PC-3 (cell line): ENCODE data around the gene AQP2. TPM values are rescaled to one million over a fixed set of nuclear protein-coding genes. Genes with fewer than 3 reads are reported as not detected.

Experiments
- ATAC-seq: fragments of 200-7000 bp; cut with Tn5 transposase; 2 replicates; pipeline ENCODE4 v1.9.1; 2020; ENCODE audit warnings: mild to moderate bottlenecking, moderate library complexity
- BruUV-seq: library from RNA; stranded (reverse); fragments of 400-500 nt; replicated peaks from 2 replicates; lab custom pipeline; 2021; lab: Mats Ljungman, UMichigan
- CTCF ChIA-PET: fragments of 300-600 bp; sonication (Branson Sonifier 250); formaldehyde crosslinking; loops from one replicate; lab custom pipeline; 2022; ENCODE audit warnings: antibody characterized with exemption; lab: Charles Lee
- POLR2A ChIA-PET: fragments of 300-600 bp; sonication (Branson Sonifier 250); formaldehyde crosslinking; loops from one replicate; lab custom pipeline; 2022; ENCODE audit warnings: antibody characterized with exemption; ENCODE audit not compliant: unreplicated experiment; lab: Charles Lee
- DNase-seq: peaks from one replicate; pipeline ENCODE4 v3.0.0-alpha.2; 2015
- H2AFZ ChIP-seq: fragments of 300-600 bp; sonication (generic); 2 replicates; pipeline ENCODE4 v1.6.0; 2016; ENCODE audit warnings: antibody characterized with exemption, low read length
- H3F3A ChIP-seq: fragments of 300-600 bp; sonication (generic); one replicate; pipeline ENCODE4 v1.6.0; 2017; ENCODE audit warnings: antibody characterized with exemption, low read length, control low read depth, mild to moderate bottlenecking; ENCODE audit not compliant: unreplicated experiment
- H3K27ac ChIP-seq: fragments of 300-600 bp; sonication (generic); 2 replicates; pipeline ENCODE4 v1.5.1; 2016; ENCODE audit warnings: mild to moderate bottlenecking, low read length
- H3K27me3 ChIP-seq: fragments of 300-600 bp; sonication (generic); 2 replicates; pipeline ENCODE4 v1.6.1; 2016; ENCODE audit warnings: low read length, mixed read lengths
- H3K36me3 ChIP-seq: fragments of 300-600 bp; sonication (generic); 2 replicates; pipeline ENCODE4 v1.6.1; 2016; ENCODE audit warnings: low read depth, mixed run types, low read length, mixed read lengths
- H3K4me1 ChIP-seq: fragments of 300-600 bp; sonication (generic); 2 replicates; pipeline ENCODE4 v1.5.1; 2016; ENCODE audit warnings: low read length; ENCODE audit not compliant: insufficient read depth
- H3K4me2 ChIP-seq: fragments of 300-600 bp; sonication (generic); 2 replicates; pipeline ENCODE4 v1.6.0; 2016; ENCODE audit warnings: low read length
- H3K4me3 ChIP-seq: fragments of 300-600 bp; sonication (generic); 2 replicates; pipeline ENCODE4 v1.5.1; 2016; ENCODE audit warnings: mild to moderate bottlenecking, low read length, mixed read lengths
- H3K79me2 ChIP-seq: fragments of 300-600 bp; sonication (generic); 2 replicates; pipeline ENCODE4 v1.6.1; 2017; ENCODE audit warnings: low read length, mixed read lengths
- H3K9ac ChIP-seq: fragments of 300-600 bp; sonication (generic); 2 replicates; pipeline ENCODE4 v1.6.0; 2016; ENCODE audit warnings: mild to moderate bottlenecking, low read length
- H3K9me2 ChIP-seq: fragments of 300-600 bp; sonication (generic); replicated peaks from 2 replicates; pipeline ENCODE4 v1.6.1; 2016; ENCODE audit warnings: mixed run types, low read length, mixed read lengths
- H3K9me3 ChIP-seq: fragments of 300-600 bp; sonication (generic); 2 replicates; pipeline ENCODE4 v1.6.1; 2016; ENCODE audit warnings: low read length, mixed read lengths
- H4K20me1 ChIP-seq: fragments of 300-600 bp; sonication (generic); 2 replicates; pipeline ENCODE4 v1.6.1; 2016; ENCODE audit warnings: low read length, mixed read lengths
- EZH2 ChIP-seq: fragments of 300-600 bp; sonication (generic); IDR thresholded peaks from one replicate; pipeline ENCODE4 v1.6.1; 2017; ENCODE audit warnings: antibody characterized with exemption, mild to moderate bottlenecking, low read length; ENCODE audit not compliant: unreplicated experiment
- EZH2phosphoT487 ChIP-seq: fragments of 300-600 bp; sonication (generic); IDR thresholded peaks from 2 replicates; pipeline ENCODE4 v1.6.1; 2018; ENCODE audit warnings: mild to moderate bottlenecking, antibody characterized with exemption, low read length, borderline replicate concordance
- intact Hi-C: fragments of 100-400 bp; cut with micrococcal nuclease; formaldehyde crosslinking; loops from 2 replicates; pipeline ENCODE4 v1.9.0; 2023
- total RNA-seq: library from RNA; depleted of rRNA; stranded (reverse); fragments of >200 nt; gene quantifications from 2 replicates; pipeline ENCODE4 v1.2.3, GENCODE V29; 2014
- TF ChIP-seq, protein P1 (sequence below): fragments of 300-600 bp; sonication (generic); conservative IDR thresholded peaks from 2 replicates; pipeline ENCODE4 v1.5.1; 2017; ENCODE audit warnings: antibody characterized with exemption, low read depth, mild to moderate bottlenecking, low read length

Gene AQP2
- total RNA-seq, 1 experiment from 2014 or later = not detected

DNA sequence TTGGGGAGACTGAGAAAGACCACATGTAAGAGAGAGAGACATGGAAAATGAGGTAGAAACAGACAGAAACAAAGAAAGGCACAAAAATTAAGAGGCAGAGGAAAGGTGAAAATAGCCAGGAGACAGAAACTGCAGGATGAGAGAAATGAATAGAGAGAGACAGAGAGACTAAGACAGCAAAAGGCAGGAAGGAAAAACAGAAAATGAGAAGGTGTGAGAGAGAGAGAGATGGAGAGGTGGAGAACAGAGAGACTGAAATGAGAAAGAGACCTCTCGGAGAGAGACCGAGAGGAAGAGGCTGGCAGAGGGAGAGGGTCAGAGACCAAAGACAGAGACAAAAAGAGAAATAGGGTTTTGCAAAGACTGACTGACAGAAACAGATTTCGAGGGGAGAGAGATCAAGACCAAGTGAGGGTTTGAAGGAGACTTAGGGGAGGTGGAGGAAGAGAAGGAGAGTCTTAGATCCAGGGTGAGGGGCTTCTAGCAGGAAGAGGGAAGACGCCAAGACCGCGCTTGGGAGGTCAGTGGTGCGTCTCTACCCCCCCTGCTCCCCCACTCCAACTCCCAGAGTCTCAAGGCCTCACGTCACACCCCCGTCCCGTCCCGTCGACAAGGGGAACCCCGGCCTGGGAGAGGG lies 10.1 kb downstream of the AQP2 start:
- Histone ChIP-seq H3K9me3 (no peaks in the 10 kb centered on the region), H2AFZ (peak overlapping the region; percentile 51; the same call in 1 of the 2 replicates), H3K79me2 (no peaks in the 10 kb centered on the region), H3K4me3 (no peak overlapping the region), H3K4me1 (peaks cover 28% of the 10 kb centered on the region), H3K27me3 (no peaks in the 10 kb centered on the region), H4K20me1 (no peaks in the 10 kb centered on the region), H3K36me3 (no peaks in the 10 kb centered on the region), H3K4me2 (peak overlapping the region; percentile 72), H3F3A (no peaks in the 10 kb centered on the region), H3K9me2 (no peaks in the 10 kb centered on the region), H3K27ac (no peak overlapping the region), H3K9ac (no peak overlapping the region)
- intact Hi-C loops = loop anchor here (10.0 kb wide), 2 partner anchors 96 to 186 kb away; no protein-coding TSS in a partner anchor
- TF ChIP-seq EZH2 (no peak), EZH2phosphoT487 (no peak)
- TF ChIP-seq, protein P1, sequence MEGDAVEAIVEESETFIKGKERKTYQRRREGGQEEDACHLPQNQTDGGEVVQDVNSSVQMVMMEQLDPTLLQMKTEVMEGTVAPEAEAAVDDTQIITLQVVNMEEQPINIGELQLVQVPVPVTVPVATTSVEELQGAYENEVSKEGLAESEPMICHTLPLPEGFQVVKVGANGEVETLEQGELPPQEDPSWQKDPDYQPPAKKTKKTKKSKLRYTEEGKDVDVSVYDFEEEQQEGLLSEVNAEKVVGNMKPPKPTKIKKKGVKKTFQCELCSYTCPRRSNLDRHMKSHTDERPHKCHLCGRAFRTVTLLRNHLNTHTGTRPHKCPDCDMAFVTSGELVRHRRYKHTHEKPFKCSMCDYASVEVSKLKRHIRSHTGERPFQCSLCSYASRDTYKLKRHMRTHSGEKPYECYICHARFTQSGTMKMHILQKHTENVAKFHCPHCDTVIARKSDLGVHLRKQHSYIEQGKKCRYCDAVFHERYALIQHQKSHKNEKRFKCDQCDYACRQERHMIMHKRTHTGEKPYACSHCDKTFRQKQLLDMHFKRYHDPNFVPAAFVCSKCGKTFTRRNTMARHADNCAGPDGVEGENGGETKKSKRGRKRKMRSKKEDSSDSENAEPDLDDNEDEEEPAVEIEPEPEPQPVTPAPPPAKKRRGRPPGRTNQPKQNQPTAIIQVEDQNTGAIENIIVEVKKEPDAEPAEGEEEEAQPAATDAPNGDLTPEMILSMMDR = no peak
- ATAC-seq = no peak
- DNase-seq = no peak
- no TSS peak for BruUV-seq
- CTCF ChIA-PET = interaction anchor here (0.6 kb wide), 1 partner anchor 150 kb away, joined by 4 read pairs; no protein-coding TSS in a partner anchor
- POLR2A ChIA-PET = no interaction called here

DNA sequence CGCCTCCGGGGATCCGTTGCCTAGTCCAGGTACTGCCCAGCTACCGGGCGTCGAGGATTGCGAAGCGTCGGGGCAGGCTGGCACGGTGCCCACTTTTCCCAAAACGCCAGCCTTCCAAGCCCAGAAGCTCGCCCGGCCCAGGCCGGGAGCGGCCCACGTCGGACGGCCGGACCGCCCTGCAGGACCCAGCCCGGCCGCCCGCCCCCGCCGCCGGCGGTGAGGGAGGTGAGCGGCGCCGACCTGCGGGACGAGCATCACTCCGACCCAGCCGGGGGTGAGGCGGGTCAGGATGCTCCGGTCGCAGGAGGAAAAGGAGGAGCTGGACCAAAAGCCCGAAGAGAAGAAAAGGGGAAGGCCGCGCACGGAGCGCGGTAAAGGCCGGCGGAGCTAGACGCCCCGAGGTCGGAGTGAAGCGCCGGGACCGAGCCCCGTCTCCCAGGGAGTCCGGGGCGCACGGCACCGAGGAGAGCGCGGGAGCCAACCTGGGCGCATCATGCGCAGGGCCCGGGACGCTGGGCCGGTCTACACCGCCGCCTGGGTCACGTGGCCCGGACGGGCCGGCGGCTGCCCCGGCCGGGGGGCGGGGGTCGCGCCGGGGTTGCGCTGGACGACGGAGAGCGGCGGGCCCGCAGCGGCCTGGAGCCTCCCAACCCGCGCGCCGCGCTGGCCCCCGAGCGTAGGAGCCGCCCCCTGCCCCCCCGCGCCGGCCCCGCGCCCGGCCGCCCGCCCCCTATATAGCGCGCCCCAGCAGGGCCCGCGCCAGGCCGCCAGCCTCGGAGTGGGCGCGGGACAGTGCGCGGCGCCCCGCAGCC lies 10.8 kb downstream of the AQP2 start, which contains the start of gene AQP5:
Gene AQP5, plus strand, starts transcription at position 762 of the 812 bp plus-strand sequence. CDS start 146 bp downstream, outside the sequence.
- no peak for ATAC-seq
- Histone ChIP-seq H3F3A (no peaks in the 10 kb centered on the region), H3K79me2 (no peaks in the 10 kb centered on the region), H3K27ac (no peak within 1 kb of the TSS), H3K9me2 (no peaks in the 10 kb centered on the region), H3K9ac (no peak within 1 kb of the TSS), H3K4me1 (peaks cover 28% of the 10 kb centered on the region), H4K20me1 (no peaks in the 10 kb centered on the region), H2AFZ (no peak within 1 kb of the TSS), H3K4me3 (no peak within 1 kb of the TSS), H3K4me2 (peak within 1 kb of the TSS; percentile 61), H3K36me3 (no peaks in the 10 kb centered on the region), H3K9me3 (no peaks in the 10 kb centered on the region), H3K27me3 (no peaks in the 10 kb centered on the region)
- CTCF ChIA-PET = no interaction called here
- POLR2A ChIA-PET = no interaction called here
- DNase-seq = no peak
- TF ChIP-seq, protein P1 = no peak
- no peak for TF ChIP-seq EZH2
- no peak for TF ChIP-seq EZH2phosphoT487
- BruUV-seq = no TSS peak
- intact Hi-C loops = loop anchor here (10.0 kb wide), 2 partner anchors 97 to 187 kb away; no protein-coding TSS in a partner anchor
